ENCODE measurements around the gene GABRB3.

The GABRB3 gene

DNA sequence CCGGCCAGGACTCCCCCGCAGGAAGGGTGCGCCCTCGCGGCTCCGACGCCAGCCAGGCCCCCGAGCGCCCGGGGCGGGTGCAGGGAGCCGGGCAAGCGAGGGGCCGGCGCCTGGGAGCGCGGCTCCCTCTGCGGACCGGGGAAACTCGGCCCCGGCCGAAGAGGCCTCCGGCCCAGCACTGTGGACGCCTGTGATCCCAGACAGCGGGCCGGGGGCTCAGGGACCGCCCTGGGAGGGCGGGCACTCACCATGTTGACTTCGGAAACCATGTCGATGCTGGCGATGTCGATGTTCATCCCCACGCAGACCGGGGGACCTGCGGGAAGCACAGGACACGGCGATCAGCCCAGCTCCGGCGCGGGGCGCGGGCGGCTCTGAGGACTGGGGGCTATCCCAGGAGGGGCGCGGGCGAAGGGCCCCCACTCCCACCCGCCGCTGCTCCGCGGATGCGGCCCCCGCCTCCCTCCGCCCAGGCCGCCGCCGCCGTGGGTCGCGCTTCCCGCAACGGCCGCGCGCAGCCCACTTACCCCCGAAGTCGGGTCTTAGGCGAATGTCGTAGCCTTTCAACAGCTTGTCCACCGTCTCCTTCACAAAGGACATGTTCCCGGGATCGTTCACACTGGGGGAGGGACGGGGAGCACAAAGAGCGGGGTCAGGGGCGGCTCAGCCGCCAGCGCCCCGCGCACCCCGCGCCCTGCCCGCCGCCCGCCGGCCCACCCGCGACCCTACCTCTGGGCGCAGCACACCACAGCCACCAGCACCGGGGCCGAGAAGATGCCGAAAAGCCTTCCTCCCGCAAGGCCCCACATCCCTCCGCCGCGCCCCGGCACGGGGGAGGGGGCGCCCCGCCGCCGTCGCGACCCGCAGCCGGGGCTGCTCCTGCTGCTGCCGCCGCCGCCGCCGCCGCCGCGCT is at the start of gene GABRB3:
GABRB3 (minus strand) TSS at position 913 of the 913 bp plus-strand sequence.
- H3K4me3 ChIP-seq (replicated peaks; ENCODE audit: low read depth, low read length): no peak within 1 kb of the TSS
- DNase-seq (ENCODE audit: low read depth): no peak
- TF ChIP-seq CTCF (IDR thresholded peaks at IDR 0.05; ENCODE audit: low read length, missing control alignments): no peak

DNA sequence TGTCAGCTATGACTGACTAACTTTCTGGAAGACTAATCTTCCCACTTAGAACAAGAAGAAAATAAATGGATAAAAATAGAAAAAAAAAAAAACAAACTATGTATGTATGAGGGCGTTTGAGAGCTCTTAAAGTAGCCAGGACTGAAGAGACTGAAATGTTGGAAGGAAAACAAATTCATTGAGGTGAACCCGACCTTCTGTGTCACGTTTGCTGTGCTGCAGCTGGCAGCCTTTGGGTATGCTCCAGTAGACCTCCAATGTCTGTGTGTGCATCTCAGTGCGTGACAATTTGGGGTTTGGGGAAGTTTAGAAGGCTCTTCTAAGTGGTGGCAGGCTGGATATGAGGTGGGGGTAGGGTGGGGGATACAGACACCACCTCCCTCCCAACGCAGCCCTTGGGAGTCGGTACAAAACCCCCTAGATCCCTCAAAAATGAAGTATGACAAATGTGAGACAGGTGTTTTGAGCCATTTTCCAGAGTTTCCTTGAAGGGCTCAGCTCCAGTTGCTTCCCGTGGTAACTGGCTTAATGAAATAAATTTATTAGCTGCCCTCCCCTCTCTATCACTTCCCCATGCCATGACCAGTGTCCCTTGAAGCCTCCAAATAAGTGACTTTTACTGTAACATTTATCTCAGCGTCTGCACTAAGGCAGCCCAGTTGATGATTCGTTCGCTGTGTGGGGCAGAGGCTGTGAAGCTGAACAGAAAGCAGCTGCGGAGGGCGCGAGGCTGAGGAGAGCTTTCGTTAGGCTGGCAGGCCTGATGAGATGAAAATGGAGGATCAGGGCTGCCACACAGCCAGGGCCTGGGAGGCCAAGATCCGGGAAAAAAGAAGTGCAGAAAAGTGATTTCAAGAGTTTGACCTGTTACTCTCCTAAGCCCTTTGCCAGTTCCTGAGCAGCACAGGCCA is 34.9 kb upstream of the GABRB3 start:
- TF ChIP-seq CTCF (IDR thresholded peaks at IDR 0.05; ENCODE audit: low read length, missing control alignments): no peak
- DNase-seq (ENCODE audit: low read depth): no peak
- H3K4me3 ChIP-seq (replicated peaks; ENCODE audit: low read depth, low read length): no peak overlapping the region

DNA sequence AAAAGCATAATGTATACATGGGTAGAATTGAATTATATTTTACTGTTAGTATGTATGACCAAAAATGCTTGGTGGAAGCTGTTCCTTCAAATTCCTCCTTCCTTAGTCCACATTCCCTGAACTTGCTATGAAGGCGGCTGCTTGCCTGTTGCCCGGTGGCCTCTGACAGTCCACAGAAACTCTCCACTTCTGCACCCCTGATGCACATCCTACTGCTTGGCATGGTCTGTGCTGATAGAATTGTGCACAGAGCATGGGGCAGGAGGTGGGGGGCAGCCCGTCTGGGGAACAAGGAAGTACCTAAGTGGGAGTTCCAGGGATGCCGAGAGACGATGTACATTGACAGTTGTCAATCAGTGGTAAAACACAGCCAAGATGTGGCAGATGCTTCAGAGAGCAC is 33.7 kb upstream of the GABRB3 start:
- DNase-seq (ENCODE audit: low read depth): no peak
- TF ChIP-seq CTCF (IDR thresholded peaks at IDR 0.05; ENCODE audit: low read length, missing control alignments): no peak

GRCh38 chr15:26806151-26806550 is 33.3 kb upstream of the GABRB3 start:
- no peak overlapping the region for H3K4me3 ChIP-seq (replicated peaks; ENCODE audit: low read depth, low read length)
- DNase-seq (ENCODE audit: low read depth): no peak
- TF ChIP-seq CTCF (IDR thresholded peaks at IDR 0.05; ENCODE audit: low read length, missing control alignments): no peak

More for the DNA sequence above, 33.7 kb upstream of the GABRB3 start:
- no peak overlapping the region for H3K4me3 ChIP-seq (replicated peaks; ENCODE audit: low read depth, low read length)

DNA sequence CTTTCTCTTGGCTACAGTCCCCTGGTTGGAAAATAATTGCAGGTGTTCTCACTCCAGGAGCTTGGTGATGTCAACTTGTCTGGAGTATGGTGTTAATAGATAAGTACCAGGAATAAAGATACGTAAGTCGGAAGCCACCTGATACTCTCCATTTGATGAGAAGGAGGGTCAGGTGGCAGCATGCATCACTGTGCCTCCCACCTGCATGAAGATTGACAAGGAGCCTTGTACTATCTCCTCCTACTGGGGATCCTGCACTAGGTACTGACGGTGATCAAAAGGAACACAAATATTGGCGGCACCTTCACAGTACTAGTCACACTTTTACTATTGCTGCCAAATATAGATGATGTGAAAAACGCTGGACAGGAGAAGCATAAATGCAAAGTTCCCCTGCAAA is 32.6 kb upstream of the GABRB3 start:
- TF ChIP-seq CTCF (IDR thresholded peaks at IDR 0.05; ENCODE audit: low read length, missing control alignments): no peak
- DNase-seq (ENCODE audit: low read depth): no peak

DNA sequence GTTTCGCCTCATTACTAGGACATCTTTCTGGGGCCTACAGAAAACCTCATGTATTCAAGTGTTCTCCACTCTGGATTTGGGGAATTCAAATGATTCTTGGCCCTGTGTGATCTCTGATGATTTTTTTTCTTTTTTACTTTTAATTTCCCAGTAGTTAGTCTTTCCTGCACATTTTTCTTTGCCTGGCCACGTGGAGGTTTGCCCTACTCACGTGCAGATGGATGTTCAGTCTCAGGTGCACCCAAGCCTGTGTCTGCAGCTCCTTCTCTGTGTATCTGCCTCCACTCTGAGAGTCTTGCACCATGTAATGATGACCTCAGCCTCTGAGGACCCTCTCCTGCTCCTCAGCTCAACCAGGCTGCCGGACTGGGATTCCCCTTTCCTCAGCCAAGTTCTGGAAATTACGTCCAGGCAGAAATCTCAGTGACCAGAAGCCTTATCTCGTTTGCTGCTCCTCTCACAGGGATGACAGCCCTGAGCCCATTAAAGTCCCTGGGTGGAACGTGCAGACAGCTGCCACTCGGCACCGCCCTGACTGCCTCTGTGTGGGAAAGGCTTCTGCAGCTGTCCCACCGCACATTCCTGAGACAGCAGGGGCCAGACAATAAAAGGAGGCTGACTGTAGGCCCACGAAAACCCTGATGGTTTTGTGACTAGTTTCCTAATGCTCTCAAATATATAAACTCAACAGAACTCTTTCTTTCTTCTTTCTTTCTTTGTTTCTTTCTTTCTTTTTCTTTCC is 31.4 kb upstream of the GABRB3 start:
- H3K4me3 ChIP-seq (replicated peaks; ENCODE audit: low read depth, low read length): no peak overlapping the region
- no peak for DNase-seq (ENCODE audit: low read depth)
- TF ChIP-seq CTCF (IDR thresholded peaks at IDR 0.05; ENCODE audit: low read length, missing control alignments): no peak

More for the DNA sequence above, 32.6 kb upstream of the GABRB3 start:
- no peak overlapping the region for H3K4me3 ChIP-seq (replicated peaks; ENCODE audit: low read depth, low read length)
